Mucosa of stomach (tissue), 1 donor: ENCODE data around the gene KCNJ1.

Experiments used
- H3K27me3 ChIP-seq: one replicate; pipeline ENCODE4 v1.7.0; 2013; ENCODE audit warnings: mild to moderate bottlenecking, low read length; ENCODE audit not compliant: control insufficient read depth, insufficient read depth
- H3K36me3 ChIP-seq: one replicate; pipeline ENCODE4 v1.7.0; 2013; ENCODE audit warnings: low read length; ENCODE audit not compliant: control insufficient read depth, insufficient read depth
- H3K4me1 ChIP-seq: one replicate; pipeline ENCODE4 v1.7.0; 2013; ENCODE audit warnings: mild to moderate bottlenecking, low read length; ENCODE audit not compliant: control insufficient read depth, insufficient read depth
- H3K4me3 ChIP-seq: one replicate; pipeline ENCODE4 v1.7.0; 2013; ENCODE audit warnings: low read length
- H3K9ac ChIP-seq: one replicate; pipeline ENCODE4 v1.7.0; 2013; ENCODE audit warnings: mild to moderate bottlenecking, low read length, moderate library complexity
- H3K9me3 ChIP-seq: one replicate; pipeline ENCODE4 v1.7.0; 2013; ENCODE audit warnings: mild to moderate bottlenecking, low read length, moderate library complexity; ENCODE audit not compliant: control insufficient read depth
- donor health status: Pancreatic carcinoma.

Gene KCNJ1

GRCh38 chr11:128803011-128803410 is 64.1 kb downstream of the KCNJ1 start:
- Histone ChIP-seq H3K9me3 (no peaks in the 10 kb centered on the region), H3K27me3 (no peaks in the 10 kb centered on the region), H3K9ac (no peak overlapping the region), H3K4me1 (no peaks in the 10 kb centered on the region), H3K36me3 (no peaks in the 10 kb centered on the region), H3K4me3 (no peak overlapping the region)

DNA sequence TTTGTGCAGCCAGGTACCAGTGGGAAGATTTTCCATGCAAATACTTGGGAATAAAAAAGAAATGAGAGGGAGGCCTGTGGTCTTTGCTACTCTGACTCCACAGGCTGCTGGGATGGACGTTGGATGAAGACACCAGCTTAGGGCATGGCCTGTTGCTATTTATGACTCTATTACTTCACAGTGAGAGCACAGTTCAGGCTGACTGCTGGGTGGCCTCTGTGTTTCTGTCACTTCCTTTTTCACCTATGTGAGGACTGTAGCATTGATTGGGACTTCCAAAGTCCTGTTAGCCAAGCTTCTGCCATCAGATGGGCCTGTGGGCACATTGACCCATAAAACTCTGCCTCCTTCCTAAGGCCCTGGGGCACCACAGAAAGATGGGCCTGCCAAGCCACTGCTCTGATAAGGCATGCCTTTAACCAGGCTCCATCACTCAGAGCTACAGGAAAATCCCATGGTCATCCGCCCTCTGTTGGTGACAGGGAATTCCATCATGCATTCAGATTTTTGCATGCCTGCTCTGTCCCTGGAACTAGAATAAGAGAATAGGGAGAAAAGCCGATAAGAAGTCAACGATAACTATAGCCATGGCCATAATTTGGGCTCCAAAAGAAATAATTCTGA is 64.6 kb downstream of the KCNJ1 start:
- Histone ChIP-seq H3K9ac (no peak overlapping the region), H3K9me3 (no peaks in the 10 kb centered on the region), H3K4me1 (no peaks in the 10 kb centered on the region), H3K4me3 (no peak overlapping the region), H3K27me3 (no peaks in the 10 kb centered on the region), H3K36me3 (no peaks in the 10 kb centered on the region)

- Histone ChIP-seq H3K27me3 (no peaks in the 10 kb centered on the region), H3K9me3 (no peaks in the 10 kb centered on the region), H3K4me3 (no peak overlapping the region), H3K9ac (no peak overlapping the region), H3K36me3 (no peaks in the 10 kb centered on the region), H3K4me1 (no peaks in the 10 kb centered on the region)
Measured at GRCh38 chr11:128800871-128801417, 66.2 kb downstream of the KCNJ1 start.

DNA sequence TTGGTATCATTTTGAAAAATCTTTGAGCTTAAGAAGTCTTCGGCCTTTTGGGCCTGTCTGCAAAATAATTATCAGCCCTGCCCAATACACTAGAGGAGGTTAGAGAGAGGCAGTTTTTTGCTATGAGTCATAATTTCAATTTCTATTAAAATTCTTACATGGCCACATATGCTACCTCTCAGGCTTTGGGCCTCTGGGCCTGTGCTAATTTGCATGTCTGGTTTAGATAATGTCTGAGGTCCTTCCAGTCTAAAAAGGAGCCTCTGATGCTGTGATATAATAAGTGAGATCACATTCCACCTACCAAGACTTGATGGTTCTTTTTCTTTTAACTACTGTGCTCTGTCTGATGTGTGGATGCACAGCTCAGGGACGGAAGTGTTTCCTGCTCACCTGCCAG is 70.8 kb downstream of the KCNJ1 start:
- Histone ChIP-seq H3K4me3 (no peak overlapping the region), H3K4me1 (no peaks in the 10 kb centered on the region), H3K9me3 (no peaks in the 10 kb centered on the region), H3K9ac (no peak overlapping the region), H3K36me3 (no peaks in the 10 kb centered on the region), H3K27me3 (no peaks in the 10 kb centered on the region)

GRCh38 chr11:128790196-128790595 is 76.9 kb downstream of the KCNJ1 start:
- Histone ChIP-seq H3K4me3 (no peak overlapping the region), H3K36me3 (no peaks in the 10 kb centered on the region), H3K4me1 (no peaks in the 10 kb centered on the region), H3K9me3 (no peaks in the 10 kb centered on the region), H3K27me3 (no peaks in the 10 kb centered on the region), H3K9ac (no peak overlapping the region)

DNA sequence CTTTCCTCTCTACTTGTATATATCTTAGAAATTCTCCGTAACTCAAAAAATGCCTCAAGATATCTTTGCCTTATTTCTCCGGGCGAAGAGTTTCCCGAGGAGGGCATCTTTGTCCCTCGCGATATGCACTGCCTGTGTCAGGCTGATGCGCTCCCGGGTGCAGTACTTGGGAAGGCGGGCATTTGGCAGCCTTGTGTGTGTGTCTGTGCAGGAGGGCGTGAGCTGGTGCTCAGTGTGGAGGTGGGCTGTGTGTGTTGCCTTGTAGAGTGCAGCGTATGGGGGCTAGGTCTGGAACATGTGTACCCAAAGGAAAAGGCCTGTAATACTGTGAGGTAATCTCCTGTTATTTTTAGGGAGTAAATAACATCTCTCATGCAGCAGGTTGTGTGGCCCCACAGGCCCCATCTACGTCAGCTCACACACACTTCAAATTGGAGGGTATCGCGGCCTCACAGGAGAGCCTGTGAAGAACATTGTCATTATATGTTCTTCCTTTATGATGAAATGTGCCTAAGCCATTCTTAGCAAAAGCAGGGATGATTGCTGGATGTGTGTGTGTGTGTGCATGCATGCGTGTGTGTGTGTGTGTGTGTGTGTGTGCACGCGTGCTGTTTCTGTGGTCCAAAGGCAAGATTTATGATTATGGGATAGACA is 77.5 kb downstream of the KCNJ1 start:
- Histone ChIP-seq H3K9me3 (no peaks in the 10 kb centered on the region), H3K4me1 (no peaks in the 10 kb centered on the region), H3K4me3 (no peak overlapping the region), H3K36me3 (no peaks in the 10 kb centered on the region), H3K9ac (no peak overlapping the region), H3K27me3 (no peaks in the 10 kb centered on the region)
